PC-9 (cell line): ENCODE results near the gene PRKD1. TPM values are rescaled to one million over a fixed set of nuclear protein-coding genes. Genes with fewer than 3 reads are reported as not detected.
"Not testable (repeated sequence)": the region's sequence is repeated elsewhere in the genome, so short reads cannot be mapped to it uniquely, and the experiment has no call there.

Experiments used
- BruUV-seq: library from RNA; stranded (reverse); fragments of 400-500 nt; replicated peaks from 2 replicates; lab custom pipeline; 2021; lab: Mats Ljungman, UMichigan
- CTCF ChIA-PET: fragments of 300-600 bp; sonication (Branson Sonifier 250); formaldehyde crosslinking; loops from one replicate; lab custom pipeline; 2022; ENCODE audit warnings: antibody characterized with exemption; lab: Charles Lee
- POLR2A ChIA-PET: fragments of 300-600 bp; sonication (Branson Sonifier 250); formaldehyde crosslinking; loops from one replicate; lab custom pipeline; 2022; ENCODE audit warnings: antibody characterized with exemption; ENCODE audit not compliant: unreplicated experiment; lab: Charles Lee
- DNase-seq, 2 experiments: peaks; one replicate each; pipeline versions ENCODE4 v3.0.0 to v3.0.0-alpha.2; 2015 to 2022; ENCODE audit warnings: mixed read lengths in 1 of 2
- H2AFZ ChIP-seq: fragments of 200-600 bp; sonication (generic); 2 replicates; pipeline ENCODE4 v1.8.1; 2017; ENCODE audit warnings: antibody characterized with exemption
- H3F3A ChIP-seq: fragments of 200-600 bp; sonication (generic); 2 replicates; pipeline ENCODE4 v1.8.1; 2017; ENCODE audit warnings: antibody characterized with exemption, mild to moderate bottlenecking, low read depth; ENCODE audit not compliant: insufficient read depth
- H3K27ac ChIP-seq: fragments of 200-600 bp; sonication (generic); 2 replicates; pipeline ENCODE4 v1.6.1; 2016; ENCODE audit warnings: mixed run types
- H3K27me3 ChIP-seq: fragments of 200-600 bp; sonication (generic); 2 replicates; pipeline ENCODE4 v1.6.1; 2016; ENCODE audit warnings: low read depth, mixed run types; ENCODE audit not compliant: insufficient read depth
- H3K36me3 ChIP-seq: fragments of 200-600 bp; sonication (generic); 2 replicates; pipeline ENCODE4 v1.6.1; 2016; ENCODE audit warnings: low read depth, mixed run types
- H3K4me1 ChIP-seq: fragments of 200-600 bp; sonication (generic); replicated peaks from 2 replicates; pipeline ENCODE4 v1.6.1; 2016; ENCODE audit warnings: mixed run types; ENCODE audit not compliant: insufficient read depth
- H3K4me2 ChIP-seq: fragments of 200-600 bp; sonication (generic); 2 replicates; pipeline ENCODE4 v1.6.1; 2017; ENCODE audit warnings: mixed run types
- H3K4me3 ChIP-seq: fragments of 200-600 bp; sonication (generic); 2 replicates; pipeline ENCODE4 v1.6.1; 2016; ENCODE audit warnings: mixed run types
- H3K79me2 ChIP-seq: fragments of 200-600 bp; sonication (generic); 2 replicates; pipeline ENCODE4 v1.6.1; 2017; ENCODE audit warnings: low read depth, mixed run types
- H3K9me2 ChIP-seq: fragments of 200-600 bp; sonication (generic); 2 replicates; pipeline ENCODE4 v1.8.1; 2017; ENCODE audit warnings: mild to moderate bottlenecking; ENCODE audit not compliant: insufficient read depth
- H3K9me3 ChIP-seq: fragments of 200-600 bp; sonication (generic); 2 replicates; pipeline ENCODE4 v1.8.1; 2016; ENCODE audit warnings: low read depth; ENCODE audit not compliant: insufficient read depth
- H4K20me1 ChIP-seq: fragments of 200-600 bp; sonication (generic); 2 replicates; pipeline ENCODE4 v1.8.1; 2017; ENCODE audit not compliant: insufficient read depth
- EZH2 ChIP-seq: fragments of 200-600 bp; sonication (generic); IDR thresholded peaks from 2 replicates; pipeline ENCODE4 v1.8.0; 2017; ENCODE audit warnings: antibody characterized with exemption, low read depth
- intact Hi-C: fragments of 100-400 bp; cut with micrococcal nuclease; formaldehyde crosslinking; loops from one replicate; pipeline ENCODE4 v1.10.0; 2022; ENCODE audit not compliant: unreplicated experiment
- total RNA-seq: library from RNA; stranded (reverse); gene quantifications from 2 replicates; pipeline ENCODE4 v1.2.3, GENCODE V29; 2021
- TF ChIP-seq, protein P1 (sequence below): fragments of 200-600 bp; sonication (generic); conservative IDR thresholded peaks from 2 replicates; pipeline ENCODE4 v1.6.1; 2017; ENCODE audit warnings: mixed run types, antibody characterized with exemption, mild to moderate bottlenecking, moderate library complexity

PRKD1 gene
- total RNA-seq, 1 experiment from 2014 or later, result 0.98 TPM

DNA sequence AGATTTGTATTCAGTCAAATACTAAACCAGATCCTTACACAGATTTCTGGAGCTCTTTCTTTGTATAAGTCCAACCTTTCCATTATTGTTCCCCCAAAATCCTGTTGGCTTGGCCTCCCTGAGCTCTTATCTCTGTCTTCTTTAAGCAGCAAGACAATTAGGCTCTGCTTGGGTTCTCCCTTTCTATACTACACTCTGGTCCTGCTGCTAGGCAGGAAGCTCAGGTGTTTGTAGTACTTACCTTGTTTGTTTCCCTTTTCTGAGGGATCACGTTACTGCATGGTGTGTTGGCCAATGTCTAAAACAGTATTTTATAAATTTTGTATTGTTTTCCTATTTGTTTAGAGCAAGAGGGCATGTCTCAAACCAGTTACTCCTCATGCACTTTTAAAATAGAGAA lies 192.9 kb downstream of the PRKD1 start:
- Histone ChIP-seq H3F3A (no peaks in the 10 kb centered on the region), H3K27me3 (no peaks in the 10 kb centered on the region), H4K20me1 (no peaks in the 10 kb centered on the region), H3K4me1 (no peaks in the 10 kb centered on the region), H3K79me2 (no peaks in the 10 kb centered on the region), H2AFZ (no peak overlapping the region), H3K4me2 (no peak overlapping the region), H3K4me3 (no peak overlapping the region), H3K9me2 (no peaks in the 10 kb centered on the region), H3K36me3 (no peaks in the 10 kb centered on the region), H3K9me3 (no peaks in the 10 kb centered on the region), H3K27ac (no peak overlapping the region)
- no TSS peak for BruUV-seq
- no peak for TF ChIP-seq EZH2
- ChIA-PET CTCF (interaction anchor here (0.5 kb wide), 1 partner anchor 62 kb away, joined by 3 read pairs; no protein-coding TSS in a partner anchor), POLR2A (no interaction called here)
- no peak for DNase-seq
- intact Hi-C loops, result no loop called here

DNA sequence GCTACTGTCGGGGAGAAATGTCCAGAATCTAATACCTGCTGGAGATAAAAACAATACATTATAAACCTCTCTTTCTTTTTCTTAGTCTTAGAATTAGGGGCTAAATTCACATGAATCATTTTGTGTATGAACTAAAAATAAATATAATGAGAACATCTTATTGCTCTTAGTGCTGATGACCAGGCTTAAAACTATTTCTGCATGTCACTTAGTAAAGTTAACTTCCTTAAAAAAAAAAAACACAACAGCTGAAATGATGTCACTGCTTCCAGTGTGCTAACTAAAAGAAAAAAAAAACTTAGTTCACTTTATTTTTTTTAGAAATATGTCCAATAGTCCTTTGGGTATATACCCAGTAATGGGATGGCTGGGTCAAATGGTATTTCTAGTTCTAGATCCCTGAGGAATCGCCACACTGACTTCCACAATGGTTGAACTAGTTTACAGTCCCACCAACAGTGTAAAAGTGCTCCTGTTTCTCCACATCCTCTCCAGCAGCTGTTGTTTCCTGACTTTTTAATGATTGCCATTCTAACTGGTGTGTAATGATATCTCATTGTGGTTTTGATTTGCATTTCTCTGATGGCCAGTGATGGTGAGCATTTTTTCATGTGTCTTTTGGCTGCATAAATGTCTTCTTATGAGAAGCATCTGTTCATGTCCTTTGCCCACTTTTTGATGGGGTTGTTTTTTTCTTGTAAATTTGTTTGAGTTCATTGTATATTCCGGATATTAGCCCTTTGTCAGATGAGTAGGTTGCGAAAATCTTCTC lies 200.9 kb downstream of the PRKD1 start:
- H4K20me1 ChIP-seq, H3K4me3 ChIP-seq, H3K9me3 ChIP-seq, CTCF ChIA-PET, H3F3A ChIP-seq, intact Hi-C loops, H3K36me3 ChIP-seq, H3K9me2 ChIP-seq, POLR2A ChIA-PET, H3K4me1 ChIP-seq, H3K79me2 ChIP-seq, DNase-seq, H3K27ac ChIP-seq, H3K4me2 ChIP-seq, H3K27me3 ChIP-seq, BruUV-seq, H2AFZ ChIP-seq: not testable (repeated sequence)

DNA sequence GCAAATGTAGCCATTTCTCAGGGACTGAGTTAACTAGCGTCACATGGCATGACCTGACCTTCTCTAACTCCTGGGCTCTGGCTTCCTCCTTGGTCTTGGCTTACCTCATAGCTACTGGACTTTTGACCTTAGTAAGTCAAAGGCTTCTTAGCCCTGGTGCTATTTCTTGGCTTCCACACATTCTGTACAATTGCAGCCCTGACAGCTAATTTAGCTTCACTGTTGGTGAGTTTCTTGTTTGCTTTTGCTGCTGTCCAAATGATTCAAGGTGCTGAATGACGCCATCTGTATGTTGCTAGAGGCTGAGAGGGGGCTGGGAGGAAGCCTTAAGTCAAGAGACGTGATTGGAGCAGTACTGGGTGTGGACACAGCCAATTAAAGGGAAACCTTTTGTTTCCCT lies 202.7 kb downstream of the PRKD1 start:
- H3F3A ChIP-seq, result no peaks in the 10 kb centered on the region
- no TSS peak for BruUV-seq
- ChIA-PET CTCF (no interaction called here), POLR2A (no interaction called here)
- H2AFZ ChIP-seq, result no peak overlapping the region
- no peaks in the 10 kb centered on the region for H3K9me2 ChIP-seq
- no peak overlapping the region for H3K4me3 ChIP-seq
- intact Hi-C loops, result no loop called here
- no peak for DNase-seq
- TF ChIP-seq, protein P1, sequence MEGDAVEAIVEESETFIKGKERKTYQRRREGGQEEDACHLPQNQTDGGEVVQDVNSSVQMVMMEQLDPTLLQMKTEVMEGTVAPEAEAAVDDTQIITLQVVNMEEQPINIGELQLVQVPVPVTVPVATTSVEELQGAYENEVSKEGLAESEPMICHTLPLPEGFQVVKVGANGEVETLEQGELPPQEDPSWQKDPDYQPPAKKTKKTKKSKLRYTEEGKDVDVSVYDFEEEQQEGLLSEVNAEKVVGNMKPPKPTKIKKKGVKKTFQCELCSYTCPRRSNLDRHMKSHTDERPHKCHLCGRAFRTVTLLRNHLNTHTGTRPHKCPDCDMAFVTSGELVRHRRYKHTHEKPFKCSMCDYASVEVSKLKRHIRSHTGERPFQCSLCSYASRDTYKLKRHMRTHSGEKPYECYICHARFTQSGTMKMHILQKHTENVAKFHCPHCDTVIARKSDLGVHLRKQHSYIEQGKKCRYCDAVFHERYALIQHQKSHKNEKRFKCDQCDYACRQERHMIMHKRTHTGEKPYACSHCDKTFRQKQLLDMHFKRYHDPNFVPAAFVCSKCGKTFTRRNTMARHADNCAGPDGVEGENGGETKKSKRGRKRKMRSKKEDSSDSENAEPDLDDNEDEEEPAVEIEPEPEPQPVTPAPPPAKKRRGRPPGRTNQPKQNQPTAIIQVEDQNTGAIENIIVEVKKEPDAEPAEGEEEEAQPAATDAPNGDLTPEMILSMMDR, result no peak
- TF ChIP-seq EZH2, result no peak
- no peaks in the 10 kb centered on the region for H3K79me2 ChIP-seq
- H4K20me1 ChIP-seq, result no peaks in the 10 kb centered on the region
- H3K27ac ChIP-seq, result no peak overlapping the region
- no peak overlapping the region for H3K4me2 ChIP-seq
- no peaks in the 10 kb centered on the region for H3K36me3 ChIP-seq
- H3K27me3 ChIP-seq, result no peaks in the 10 kb centered on the region
- no peaks in the 10 kb centered on the region for H3K9me3 ChIP-seq
- no peaks in the 10 kb centered on the region for H3K4me1 ChIP-seq

DNA sequence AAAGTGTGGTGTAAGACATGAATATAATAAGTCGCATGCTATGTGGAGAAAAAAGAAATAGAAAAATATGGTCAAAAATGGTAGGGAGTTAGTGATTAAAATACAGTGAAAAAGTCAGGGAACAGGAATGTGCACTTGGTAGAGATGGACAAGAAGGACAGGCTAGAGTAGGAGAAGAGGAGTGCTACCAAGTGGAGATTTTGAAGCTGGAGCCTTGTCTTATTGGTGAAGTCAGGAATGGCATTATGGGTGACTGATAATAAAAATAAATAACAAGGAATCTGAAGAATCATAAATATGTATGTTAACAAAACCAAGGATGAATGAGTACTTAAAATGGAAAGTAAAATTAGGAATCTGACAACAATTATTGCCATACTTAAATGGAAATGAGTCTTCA lies 204.8 kb downstream of the PRKD1 start:
- Histone ChIP-seq H3K4me3 (no peak overlapping the region), H3K79me2 (no peaks in the 10 kb centered on the region), H2AFZ (no peak overlapping the region), H3K27me3 (no peaks in the 10 kb centered on the region), H3K4me2 (no peak overlapping the region), H3F3A (no peaks in the 10 kb centered on the region), H3K27ac (no peak overlapping the region), H3K4me1 (no peaks in the 10 kb centered on the region), H3K9me3 (no peaks in the 10 kb centered on the region), H3K9me2 (no peaks in the 10 kb centered on the region), H3K36me3 (no peaks in the 10 kb centered on the region), H4K20me1 (no peaks in the 10 kb centered on the region)
- intact Hi-C loops, result no loop called here
- DNase-seq, result no peak
- ChIA-PET CTCF (no interaction called here), POLR2A (no interaction called here)
- TF ChIP-seq EZH2, result no peak
- BruUV-seq, result no TSS peak
